NCI-H146 treated with DMSO at 0.1 percent for 48 hours (cell line): Measurements from ENCODE around the gene OGDHL.
A peak's percentile ranks its signal among the peaks of the same experiment; 100 is the strongest.
"Not testable (repeated sequence)": the region's sequence is repeated elsewhere in the genome, so short reads cannot be mapped to it uniquely, and the experiment has no call there.

Source experiments
- DNase-seq: peaks from one replicate; lab custom pipeline; 2025; ENCODE audit not compliant: unreplicated experiment; lab: John Stamatoyannopoulos, UW

OGDHL gene

GRCh38 chr10:49740346-49741107, 21.6 kb downstream of the OGDHL start:
- no peak for DNase-seq

DNA sequence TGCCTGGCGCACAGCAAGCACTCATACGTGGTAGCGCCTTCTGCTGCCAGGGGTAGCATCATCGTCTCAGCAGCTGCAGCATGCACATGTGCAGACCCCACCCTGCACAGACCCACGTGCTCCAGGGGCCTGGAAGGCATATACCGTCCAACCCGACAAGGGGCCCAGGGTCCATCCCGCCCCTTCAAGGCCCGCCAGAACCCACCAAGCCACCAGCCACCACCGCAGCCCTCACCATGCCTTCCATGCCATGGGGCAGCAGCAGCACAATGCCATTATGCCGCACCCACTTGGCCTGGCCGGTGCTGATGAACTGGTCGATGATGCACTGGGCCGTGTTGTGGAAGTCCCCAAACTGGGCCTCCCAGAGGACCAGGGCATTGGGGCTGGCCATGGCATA, 22.7 kb downstream of the OGDHL start:
- DNase-seq = no peak

GRCh38 chr10:49738616-49739360, 23.3 kb downstream of the OGDHL start:
- DNase-seq = no peak

DNA sequence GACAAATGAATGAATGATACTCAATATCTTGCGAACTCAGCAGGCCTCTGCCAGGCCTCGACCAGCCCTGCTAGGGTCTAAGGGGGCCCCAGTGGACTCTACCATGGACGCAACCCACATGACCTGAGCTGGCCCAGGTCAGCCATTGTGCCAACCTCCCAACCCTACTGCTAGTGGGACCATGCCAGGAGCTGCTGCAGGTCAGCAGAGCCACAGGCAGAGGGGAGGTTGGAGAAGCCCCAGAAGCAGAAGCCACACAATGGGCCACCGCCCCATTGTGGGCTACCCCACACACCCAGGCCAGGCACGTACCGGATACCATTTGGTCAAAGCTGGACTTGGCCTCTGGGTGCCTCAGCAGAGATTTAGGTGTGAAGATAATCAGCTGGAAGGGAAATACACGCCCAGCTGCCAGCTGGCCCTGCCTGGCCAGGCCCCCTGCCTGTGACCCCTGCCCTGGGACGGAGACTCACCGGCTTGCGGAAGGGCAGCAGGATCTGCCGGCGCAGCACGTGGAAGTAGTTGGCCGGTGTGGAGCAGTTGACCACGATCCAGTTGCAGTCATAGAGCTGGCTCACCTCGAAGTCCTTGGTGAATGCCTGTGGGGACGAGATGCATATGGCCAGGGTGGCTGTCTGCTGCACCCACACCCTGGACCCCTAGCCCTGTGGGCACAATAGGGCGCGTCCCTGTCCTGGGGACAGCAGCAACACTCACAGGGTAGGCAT, 24.5 kb downstream of the OGDHL start:
- no peak for DNase-seq

GRCh38 chr10:49736564-49737113, 25.5 kb downstream of the OGDHL start:
- DNase-seq = no peak

DNA sequence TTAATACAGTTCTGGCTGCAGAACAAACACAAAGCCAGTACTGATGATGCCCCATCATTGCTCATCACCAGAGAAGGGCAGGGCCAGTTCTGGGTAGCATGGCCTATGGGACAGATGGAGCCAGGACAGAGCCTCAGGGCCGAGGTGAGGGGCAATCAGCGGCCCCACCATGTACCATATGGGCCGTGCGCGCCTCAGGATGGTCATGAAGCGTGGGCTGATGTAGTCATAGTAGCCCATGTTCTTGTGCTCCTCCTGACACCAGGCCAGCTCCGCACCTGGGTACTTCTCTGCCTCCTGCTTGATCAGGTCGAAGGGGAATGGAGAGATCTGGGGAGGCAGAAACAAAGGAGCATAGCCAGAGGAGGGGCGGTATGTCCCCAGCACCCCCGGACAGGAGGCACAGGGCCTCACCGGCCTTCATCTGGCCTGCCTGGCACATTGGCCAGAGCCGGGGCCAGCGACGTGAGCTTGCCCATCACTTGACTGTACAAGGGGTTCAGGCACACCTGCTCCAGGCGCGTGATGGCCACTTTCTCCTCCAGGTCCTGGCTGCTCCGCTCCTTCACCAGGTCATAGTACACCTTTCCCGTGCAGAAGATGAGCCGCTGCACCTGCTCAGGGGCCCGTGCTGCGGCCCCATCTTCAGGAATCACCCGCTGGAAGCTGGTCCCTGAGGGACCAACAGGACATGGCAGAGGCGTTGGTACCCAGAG, 26.1 kb downstream of the OGDHL start:
- DNase-seq = no peak

- no peak for DNase-seq
Measured at GRCh38 chr10:49735161-49735560, 27.0 kb downstream of the OGDHL start.

DNA sequence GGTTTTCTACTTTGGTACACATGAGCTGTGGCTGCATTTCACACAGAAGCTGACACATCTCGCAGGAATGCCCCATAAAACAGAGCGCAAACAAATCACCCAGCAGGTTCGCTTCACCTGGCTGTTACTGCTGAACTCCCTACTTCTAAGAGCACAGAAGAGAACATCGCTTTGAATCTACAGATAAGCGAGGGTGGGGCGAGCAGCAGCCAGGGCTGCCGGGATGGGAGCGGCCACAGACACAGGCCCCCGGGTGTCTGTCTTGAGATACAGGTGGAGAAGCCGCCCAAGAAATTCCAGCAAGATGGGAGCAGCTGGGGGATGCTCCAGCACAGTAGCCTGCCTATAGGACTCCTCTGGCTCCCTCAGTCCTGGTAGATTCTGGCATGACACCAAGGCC, 27.4 kb downstream of the OGDHL start:
- DNase-seq = no peak

DNA sequence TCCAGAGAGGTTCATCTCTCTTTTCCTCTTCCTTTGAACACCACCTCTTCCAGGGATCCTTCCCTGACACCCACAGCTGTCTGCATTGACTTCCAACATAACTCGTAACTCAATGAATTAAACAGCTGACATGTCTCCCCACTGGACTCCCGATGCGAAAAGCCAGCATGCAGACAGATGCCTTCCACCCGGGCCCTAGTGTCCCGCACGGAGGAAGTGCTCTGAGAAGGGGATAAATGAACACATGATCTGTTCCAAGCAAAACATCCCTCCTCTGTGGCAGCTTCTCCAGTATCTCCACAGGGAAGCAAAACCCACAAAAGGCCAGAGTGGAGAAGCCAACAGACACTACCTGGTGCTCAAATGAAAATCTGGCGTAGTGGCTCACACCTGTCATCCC, 28.3 kb downstream of the OGDHL start:
- no peak for DNase-seq

GRCh38 chr10:49726593-49726992, 35.5 kb downstream of the OGDHL start:
- DNase-seq = no peak

- not testable (repeated sequence) for DNase-seq
Measured at GRCh38 chr10:49715157-49715556, 47.0 kb downstream of the OGDHL start.

- no peak for DNase-seq
Measured at GRCh38 chr10:49713266-49713665, 48.9 kb downstream of the OGDHL start.

- DNase-seq = no peak
Measured at GRCh38 chr10:49711481-49711880, 50.6 kb downstream of the OGDHL start.

DNA sequence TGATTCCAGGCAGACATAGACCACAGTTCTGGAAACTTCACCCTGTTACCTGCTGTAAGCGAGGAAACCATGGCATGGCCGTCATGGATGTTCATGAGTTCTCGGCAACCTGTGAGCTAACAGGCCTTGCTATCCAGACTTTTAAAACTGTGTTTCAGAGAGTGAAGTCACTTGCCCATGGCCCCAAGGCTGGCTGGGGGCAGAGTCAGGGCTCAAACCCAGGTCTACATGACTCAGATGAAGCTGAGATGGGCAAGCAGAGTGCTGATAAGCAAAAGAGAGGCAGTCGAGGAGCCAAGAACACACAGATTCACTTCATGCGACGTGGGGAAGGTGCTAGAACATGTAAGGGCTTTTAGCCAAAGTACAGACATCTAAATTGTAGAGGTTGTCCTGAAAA, 51.2 kb downstream of the OGDHL start:
- no peak for DNase-seq

DNA sequence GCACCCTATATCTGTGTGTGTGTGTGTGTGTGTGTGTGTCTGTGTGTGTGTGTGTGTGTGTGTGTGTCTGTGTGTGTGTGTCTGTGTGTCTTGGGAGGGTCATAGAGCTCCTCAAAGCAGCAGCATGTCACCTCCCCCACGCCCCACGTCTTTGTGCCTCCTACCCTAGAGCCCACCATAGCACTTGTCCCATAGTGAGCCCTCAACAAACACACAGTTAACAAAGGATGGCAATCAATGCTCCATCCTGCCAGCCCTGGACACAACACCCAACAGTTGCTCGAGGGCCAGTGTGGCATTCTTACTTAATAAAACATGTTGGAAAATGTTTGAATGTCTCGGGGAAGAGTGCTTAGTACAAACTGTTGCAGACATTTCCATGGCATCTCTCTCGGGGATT, 52.2 kb downstream of the OGDHL start:
- no peak for DNase-seq

DNA sequence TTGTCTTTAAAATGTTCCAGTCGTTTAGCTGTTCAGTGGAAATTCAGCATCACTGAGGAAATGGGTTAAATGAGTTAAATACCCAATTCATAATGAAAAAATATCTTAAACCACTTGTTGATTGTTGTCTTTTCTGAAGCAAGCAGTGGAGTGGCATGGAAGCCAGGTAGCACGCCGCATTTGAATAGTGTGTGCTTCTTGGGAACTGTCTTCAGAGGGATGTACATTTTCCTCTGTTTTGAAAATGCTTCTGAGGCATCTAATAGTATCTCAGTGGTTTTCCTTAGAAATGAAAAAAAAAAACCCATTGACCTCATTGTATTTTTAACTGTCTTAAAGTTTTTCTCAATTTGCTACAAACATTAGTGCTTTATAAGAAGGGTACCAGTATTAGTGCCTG, 54.5 kb downstream of the OGDHL start:
- no peak for DNase-seq

- DNase-seq = peak; percentile 19
Measured at GRCh38 chr10:49700997-49701396, 61.1 kb downstream of the OGDHL start.

DNA sequence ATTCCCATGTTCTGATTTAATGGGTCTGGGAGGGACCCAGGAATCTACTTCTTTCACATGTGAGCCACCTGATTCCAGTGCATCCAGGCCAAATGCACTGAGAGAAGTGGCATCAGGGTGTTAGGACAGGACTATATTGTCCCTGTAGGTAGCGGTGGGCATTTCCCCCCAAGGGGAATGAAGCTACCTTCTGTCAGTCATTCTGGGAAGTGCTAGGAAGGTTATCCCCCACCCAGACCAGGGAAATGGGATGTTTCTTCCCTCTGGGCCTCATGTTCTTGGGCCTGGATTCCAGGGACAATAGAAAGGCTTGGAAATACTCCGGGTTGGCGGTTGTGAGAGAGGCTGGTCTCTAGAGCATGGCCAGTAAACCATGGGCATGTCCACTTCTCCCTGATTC, 61.9 kb downstream of the OGDHL start:
- DNase-seq = no peak

DNA sequence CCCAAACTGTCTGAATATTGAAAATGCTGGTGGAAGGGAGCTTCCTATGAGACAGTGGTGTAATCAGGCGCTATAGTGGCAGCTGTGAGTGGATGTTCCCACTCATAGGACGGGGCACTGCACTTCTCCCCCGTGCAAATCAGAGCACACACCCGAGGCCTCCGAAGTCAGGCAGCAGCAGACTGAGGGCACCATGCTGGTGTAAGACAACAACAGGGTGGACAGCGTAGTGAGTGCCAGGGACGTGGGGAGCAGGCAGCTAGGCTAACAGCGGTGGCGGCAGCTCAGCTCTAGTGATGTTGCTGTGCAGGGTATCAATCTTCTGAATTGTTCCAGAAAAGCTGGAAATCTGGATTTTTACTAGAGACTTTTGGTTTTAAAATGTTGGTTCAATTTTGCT, 63.4 kb downstream of the OGDHL start:
- DNase-seq = no peak

- DNase-seq = no peak
Measured at GRCh38 chr10:49696311-49696710, 65.8 kb downstream of the OGDHL start.

- no peak for DNase-seq
Measured at GRCh38 chr10:49694466-49694865, 67.7 kb downstream of the OGDHL start.
